Heart left ventricle (tissue), 16 donors: ENCODE measurements around the gene OR5AU1. TPM values are rescaled to one million over a fixed set of nuclear protein-coding genes. Genes with fewer than 3 reads are reported as not detected.

ENCODE experiments used
- ATAC-seq, 4 donors: fragments of 200-7000 bp; cut with Tn5 transposase; one replicate each; pipeline ENCODE4 v1.9.1; 2020 to 2022; ENCODE audit warnings: moderate library complexity in 4 of 4, mild to moderate bottlenecking in 3 of 4, moderate number of reproducible peaks in 1 of 4
- DNase-seq, 5 donors: peaks; one replicate each; pipeline ENCODE4 v3.0.0-alpha.2; 2020
- H3K27ac ChIP-seq, 12 donors: fragments of 200-600 bp; sonication (generic) in 4 of 12; one replicate each; pipeline versions ENCODE4 v1.5.0 to v1.8.0; 2016 to 2022; ENCODE audit warnings: mild to moderate bottlenecking in 2 of 12
- H3K27me3 ChIP-seq, 9 donors: fragments of 200-600 bp; sonication (generic) in 2 of 9; one replicate each; pipeline versions ENCODE4 v1.5.1 to v1.8.0; 2016 to 2022; ENCODE audit warnings: mild to moderate bottlenecking in 3 of 9
- H3K36me3 ChIP-seq, 9 donors: fragments of 200-600 bp; sonication (generic) in 2 of 9; one replicate each; pipeline versions ENCODE4 v1.5.0 to v1.8.0; 2018 to 2022; ENCODE audit warnings: mild to moderate bottlenecking in 2 of 9
- H3K4me1 ChIP-seq, 12 donors: fragments of 200-600 bp; sonication (generic) in 4 of 12; one replicate each; pipeline versions ENCODE4 v1.5.0 to v1.8.0; 2016 to 2022; ENCODE audit warnings: mild to moderate bottlenecking in 3 of 12
- H3K4me3 ChIP-seq, 12 donors: fragments of 200-600 bp; sonication (generic) in 4 of 12; one replicate each; pipeline versions ENCODE4 v1.5.0 to v1.8.0; 2017 to 2022; ENCODE audit warnings: mild to moderate bottlenecking in 9 of 12, moderate library complexity in 4 of 12
- H3K9me3 ChIP-seq, 12 donors: fragments of 200-600 bp; sonication (generic) in 4 of 12; one replicate each; pipeline versions ENCODE4 v1.5.0 to v1.8.0; 2016 to 2022; ENCODE audit warnings: mild to moderate bottlenecking in 1 of 12
- POLR2A ChIP-seq, 2 donors: fragments of 450-650 bp; IDR thresholded peaks; one replicate each; pipeline ENCODE4 v1.6.1; 2017; ENCODE audit warnings: antibody characterized with exemption in 2 of 2, mild to moderate bottlenecking in 2 of 2, moderate library complexity in 2 of 2
- WGBS, 4 donors: extraction: QIAGEN DNeasy Blood & Tissue Kit in 2 of 4; methylation state at CpG; one replicate each; pipeline versions ENCODE4 v1.1.5 to v1.1.7; 2013 to 2018; 5-methylcytosine and 5-hydroxymethylcytosine counted together
- intact Hi-C, 10 donors: fragments of 100-400 bp; cut with DNase I; formaldehyde crosslinking; loops; one replicate each; pipeline versions ENCODE4 v1.11.1 to v1.14.2; 2022
- polyA plus RNA-seq, 2 donors: library from polyadenylated mRNA; stranded (reverse); fragments of 200-250 nt; gene quantifications; one replicate each; pipeline ENCODE4 v1.2.3, GENCODE V29; 2013
- total RNA-seq, 9 donors: library from RNA; depleted of rRNA in 2 of 9; stranded (reverse); fragments of >200 nt in 2 of 9; fragmentation: NEBNext Ultra II Directional in 3 of 9; extraction: Animal tissue kit (Norgen Biotek cat#: 25700) in 3 of 9; gene quantifications; one replicate each; pipeline versions ENCODE4 v1.1.0 to v1.2.4, GENCODE V29; 2016 to 2023
- TF ChIP-seq, protein P1 (sequence below), 12 donors: fragments of 200-600 bp; sonication (generic) in 4 of 12; IDR thresholded peaks; one replicate each; pipeline versions ENCODE4 v1.5.0 to v1.8.0; 2018 to 2022; ENCODE audit warnings: antibody characterized with exemption in 12 of 12, mild to moderate bottlenecking in 5 of 12
- donor health status: ischemic (EF 13 %, LVEDD 7.1; RV severe dilation, severe dysfunction).
- donor health status: healthy with polysubstance abuse.
- donor health status: DM: no; HTN: yes; CAD: no.
- donor health status: DM: no; HTN: no; CAD: no.
- donor health status: ischemic (EF 25% LVEDD 6.9; RV normal size, moderate dysfunction).
- donor health status: ischemic (EF 25% LVEDD 5.7; RV mildly dilated, moderate dysfunction).
- donor health status: healthy.
- donor health status: DM: yes; HTN: yes; CAD: no.
- donor health status: ischemic (EF 35%, LVEDD 5.7; RV mildly dilated, moderate dysfunction).
- donor health status: nonischemic (EF 11% LVEDD 7.7; RV severe dilation, severe dysfunction).
- donor health status: DM: yes; HTN: yes; CAD: no.
- donor health status: PGD.
- donor health status: ischemic (EF 29% LVEDD 5.4; RV normal size, mild dysfunction).
- donor health status: nonischemic (EF 23%, LVEDD 6.1; RV moderate dilation, normal function).

Gene OR5AU1
- total and polyA plus RNA-seq, 11 donors = not detected

DNA sequence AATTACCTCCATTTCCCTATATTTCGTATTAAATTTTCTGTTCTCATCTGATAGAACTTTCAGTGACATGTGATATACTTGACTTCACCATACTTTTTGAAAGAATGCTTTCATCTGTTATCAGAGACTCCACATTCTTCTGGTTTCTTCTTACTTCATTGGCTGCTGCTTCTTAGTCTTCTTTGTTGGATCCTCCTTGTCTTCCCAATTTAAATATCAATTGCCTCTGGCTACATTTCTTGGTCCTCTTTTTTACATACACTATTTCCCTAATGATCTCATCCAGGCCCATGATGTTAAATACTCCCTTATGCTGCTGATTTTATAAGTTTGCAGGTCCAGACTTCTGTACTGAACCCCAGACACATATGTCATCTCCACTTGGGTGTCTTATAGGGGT is 22.0 kb downstream of the OR5AU1 start:
- no peaks in the 10 kb centered on the region for H3K4me1 ChIP-seq
- TF ChIP-seq, protein P1, sequence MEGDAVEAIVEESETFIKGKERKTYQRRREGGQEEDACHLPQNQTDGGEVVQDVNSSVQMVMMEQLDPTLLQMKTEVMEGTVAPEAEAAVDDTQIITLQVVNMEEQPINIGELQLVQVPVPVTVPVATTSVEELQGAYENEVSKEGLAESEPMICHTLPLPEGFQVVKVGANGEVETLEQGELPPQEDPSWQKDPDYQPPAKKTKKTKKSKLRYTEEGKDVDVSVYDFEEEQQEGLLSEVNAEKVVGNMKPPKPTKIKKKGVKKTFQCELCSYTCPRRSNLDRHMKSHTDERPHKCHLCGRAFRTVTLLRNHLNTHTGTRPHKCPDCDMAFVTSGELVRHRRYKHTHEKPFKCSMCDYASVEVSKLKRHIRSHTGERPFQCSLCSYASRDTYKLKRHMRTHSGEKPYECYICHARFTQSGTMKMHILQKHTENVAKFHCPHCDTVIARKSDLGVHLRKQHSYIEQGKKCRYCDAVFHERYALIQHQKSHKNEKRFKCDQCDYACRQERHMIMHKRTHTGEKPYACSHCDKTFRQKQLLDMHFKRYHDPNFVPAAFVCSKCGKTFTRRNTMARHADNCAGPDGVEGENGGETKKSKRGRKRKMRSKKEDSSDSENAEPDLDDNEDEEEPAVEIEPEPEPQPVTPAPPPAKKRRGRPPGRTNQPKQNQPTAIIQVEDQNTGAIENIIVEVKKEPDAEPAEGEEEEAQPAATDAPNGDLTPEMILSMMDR (IDR thresholded peaks at IDR 0.05) = no peak
- TF ChIP-seq POLR2A (IDR thresholded peaks at IDR 0.05) = no peak
- no peak overlapping the region for H3K27ac ChIP-seq
- DNase-seq = no peak
- 32 to 53% (median 38%) methylated on average over 1 of the region's 1 CpG for WGBS, 4 donors
- no peak for ATAC-seq
- H3K27me3 ChIP-seq = no peaks in the 10 kb centered on the region
- no peak overlapping the region for H3K4me3 ChIP-seq
- no peaks in the 10 kb centered on the region for H3K36me3 ChIP-seq
- intact Hi-C loops = no loop called here
- peaks cover 0 to 6% (median 0%) of the 10 kb centered on the region in 12 donors for H3K9me3 ChIP-seq

DNA sequence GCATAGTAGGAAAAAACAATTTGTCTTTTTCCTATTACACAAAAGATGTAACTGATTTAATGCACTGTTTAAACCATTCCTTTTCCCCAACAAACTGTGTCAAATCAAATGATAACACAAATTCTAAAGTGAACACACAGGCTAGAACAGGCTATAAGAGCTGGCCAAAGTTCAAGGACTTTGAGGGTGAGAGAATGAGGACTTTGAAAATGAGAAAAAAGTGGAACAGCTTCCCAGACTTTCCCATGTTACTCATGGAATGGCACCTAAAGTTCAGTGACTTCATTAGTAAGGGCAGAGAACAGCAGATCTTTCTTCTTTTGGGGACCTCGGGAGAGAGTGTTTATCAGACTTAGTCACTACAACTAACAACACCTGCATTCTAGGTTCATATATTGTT is 32.4 kb downstream of the OR5AU1 start:
- DNase-seq (no peak), ATAC-seq (no peak)
- Histone ChIP-seq H3K9me3 (peaks cover 0 to 7% (median 0%) of the 10 kb centered on the region in 12 donors), H3K27ac (no peak overlapping the region), H3K4me3 (no peak overlapping the region), H3K36me3 (no peaks in the 10 kb centered on the region), H3K4me1 (no peaks in the 10 kb centered on the region), H3K27me3 (peaks cover 0 to 14% (median 0%) of the 10 kb centered on the region in 9 donors)
- TF ChIP-seq, protein P1 (IDR thresholded peaks at IDR 0.05) = no peak
- no peak for TF ChIP-seq POLR2A (IDR thresholded peaks at IDR 0.05)
- WGBS, 4 donors = 68 to 93% (median 91%) methylated on average over 1 of the region's 1 CpG
- intact Hi-C loops = no loop called here

DNA sequence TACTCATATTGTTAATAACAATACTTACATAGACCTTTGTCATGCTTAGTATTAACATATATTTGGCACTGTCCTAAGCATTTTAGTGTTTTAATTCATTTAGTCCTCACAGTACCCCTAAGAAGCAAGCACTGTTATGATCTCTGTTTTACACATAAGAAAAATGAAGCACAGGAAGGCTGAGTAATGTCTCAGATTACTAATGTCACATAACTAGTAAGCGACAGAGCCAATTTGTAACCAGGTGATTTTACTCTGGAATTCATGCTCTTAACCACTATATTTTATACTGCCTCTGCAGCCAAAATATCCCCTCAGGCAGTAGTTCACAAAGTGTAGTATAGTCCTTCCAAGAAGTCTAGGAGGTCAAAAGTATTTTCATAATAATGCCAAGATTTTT is 34.7 kb downstream of the OR5AU1 start:
- H3K27me3 ChIP-seq = peaks cover 0 to 14% (median 0%) of the 10 kb centered on the region in 9 donors
- TF ChIP-seq, protein P1 (IDR thresholded peaks at IDR 0.05) = no peak
- TF ChIP-seq POLR2A (IDR thresholded peaks at IDR 0.05) = no peak
- intact Hi-C loops = no loop called here
- DNase-seq (no peak), ATAC-seq (no peak)
- peaks cover 0 to 7% (median 0%) of the 10 kb centered on the region in 12 donors for H3K9me3 ChIP-seq
- no peak overlapping the region for H3K4me3 ChIP-seq
- H3K4me1 ChIP-seq = no peaks in the 10 kb centered on the region
- 74 to 96% (median 82%) methylated on average over 1 of the region's 1 CpG for WGBS, 4 donors
- no peaks in the 10 kb centered on the region for H3K36me3 ChIP-seq
- H3K27ac ChIP-seq = no peak overlapping the region

DNA sequence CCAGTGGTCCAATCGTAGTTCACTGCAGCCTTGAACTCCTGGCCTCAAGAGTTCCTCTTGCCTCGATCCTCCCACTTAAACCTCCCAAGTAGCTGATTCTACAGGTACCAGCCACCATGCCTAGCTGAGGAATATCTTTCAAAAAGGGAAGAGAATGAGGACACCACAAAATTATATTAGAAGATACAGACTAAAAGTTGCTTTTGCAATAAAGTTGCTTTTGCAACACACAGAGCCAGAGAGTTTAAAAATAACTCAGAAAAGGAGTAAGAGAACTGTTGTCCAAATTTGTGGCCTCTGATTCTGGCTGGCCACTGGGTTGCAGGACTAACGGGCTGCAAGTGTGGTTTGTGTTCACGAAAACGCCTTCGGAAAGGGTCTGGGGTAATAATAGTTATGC is 35.2 kb downstream of the OR5AU1 start:
- H3K36me3 ChIP-seq = no peaks in the 10 kb centered on the region
- DNase-seq = no peak
- 70 to 77% (median 77%) methylated on average over 6 of the region's 6 CpGs for WGBS, 4 donors
- H3K4me3 ChIP-seq = no peak overlapping the region
- H3K9me3 ChIP-seq = peaks cover 0 to 6% (median 0%) of the 10 kb centered on the region in 12 donors
- TF ChIP-seq, protein P1 (IDR thresholded peaks at IDR 0.05) = no peak
- no peak for TF ChIP-seq POLR2A (IDR thresholded peaks at IDR 0.05)
- intact Hi-C loops = no loop called here
- no peak for ATAC-seq
- H3K27me3 ChIP-seq = peaks cover 0 to 11% (median 0%) of the 10 kb centered on the region in 9 donors
- H3K27ac ChIP-seq = no peak overlapping the region
- H3K4me1 ChIP-seq = no peaks in the 10 kb centered on the region
